PC-9 (cell line): ENCODE data around the gene WNK2. TPM values are rescaled to one million over a fixed set of nuclear protein-coding genes. Genes with fewer than 3 reads are reported as not detected.

Experiments
- Bru-seq: library from RNA; stranded (reverse); fragments of 400-500 nt; gene quantifications from one replicate; lab custom pipeline; 2021; lab: Mats Ljungman, UMichigan
- BruChase-seq, 2 experiments: library from RNA; stranded (reverse); fragments of 400-500 nt; gene quantifications; one replicate each; lab custom pipeline; 2021; lab: Mats Ljungman, UMichigan
- BruUV-seq: library from RNA; stranded (reverse); fragments of 400-500 nt; replicated peaks from 2 replicates; lab custom pipeline; 2021; lab: Mats Ljungman, UMichigan
- CTCF ChIA-PET: fragments of 300-600 bp; sonication (Branson Sonifier 250); formaldehyde crosslinking; loops from one replicate; lab custom pipeline; 2022; ENCODE audit warnings: antibody characterized with exemption; lab: Charles Lee
- POLR2A ChIA-PET: fragments of 300-600 bp; sonication (Branson Sonifier 250); formaldehyde crosslinking; loops from one replicate; lab custom pipeline; 2022; ENCODE audit warnings: antibody characterized with exemption; ENCODE audit not compliant: unreplicated experiment; lab: Charles Lee
- DNase-seq, 2 experiments: peaks; one replicate each; pipeline versions ENCODE4 v3.0.0 to v3.0.0-alpha.2; 2015 to 2022; ENCODE audit warnings: mixed read lengths in 1 of 2
- H2AFZ ChIP-seq: fragments of 200-600 bp; sonication (generic); 2 replicates; pipeline ENCODE4 v1.8.1; 2017; ENCODE audit warnings: antibody characterized with exemption
- H3F3A ChIP-seq: fragments of 200-600 bp; sonication (generic); 2 replicates; pipeline ENCODE4 v1.8.1; 2017; ENCODE audit warnings: antibody characterized with exemption, mild to moderate bottlenecking, low read depth; ENCODE audit not compliant: insufficient read depth
- H3K27ac ChIP-seq: fragments of 200-600 bp; sonication (generic); 2 replicates; pipeline ENCODE4 v1.6.1; 2016; ENCODE audit warnings: mixed run types
- H3K27me3 ChIP-seq: fragments of 200-600 bp; sonication (generic); 2 replicates; pipeline ENCODE4 v1.6.1; 2016; ENCODE audit warnings: low read depth, mixed run types; ENCODE audit not compliant: insufficient read depth
- H3K36me3 ChIP-seq: fragments of 200-600 bp; sonication (generic); 2 replicates; pipeline ENCODE4 v1.6.1; 2016; ENCODE audit warnings: low read depth, mixed run types
- H3K4me1 ChIP-seq: fragments of 200-600 bp; sonication (generic); replicated peaks from 2 replicates; pipeline ENCODE4 v1.6.1; 2016; ENCODE audit warnings: mixed run types; ENCODE audit not compliant: insufficient read depth
- H3K4me2 ChIP-seq: fragments of 200-600 bp; sonication (generic); 2 replicates; pipeline ENCODE4 v1.6.1; 2017; ENCODE audit warnings: mixed run types
- H3K4me3 ChIP-seq: fragments of 200-600 bp; sonication (generic); 2 replicates; pipeline ENCODE4 v1.6.1; 2016; ENCODE audit warnings: mixed run types
- H3K79me2 ChIP-seq: fragments of 200-600 bp; sonication (generic); 2 replicates; pipeline ENCODE4 v1.6.1; 2017; ENCODE audit warnings: low read depth, mixed run types
- H3K9me2 ChIP-seq: fragments of 200-600 bp; sonication (generic); 2 replicates; pipeline ENCODE4 v1.8.1; 2017; ENCODE audit warnings: mild to moderate bottlenecking; ENCODE audit not compliant: insufficient read depth
- H3K9me3 ChIP-seq: fragments of 200-600 bp; sonication (generic); 2 replicates; pipeline ENCODE4 v1.8.1; 2016; ENCODE audit warnings: low read depth; ENCODE audit not compliant: insufficient read depth
- H4K20me1 ChIP-seq: fragments of 200-600 bp; sonication (generic); 2 replicates; pipeline ENCODE4 v1.8.1; 2017; ENCODE audit not compliant: insufficient read depth
- CTCF ChIP-seq: fragments of 200-600 bp; sonication (generic); conservative IDR thresholded peaks from 2 replicates; pipeline ENCODE4 v1.6.1; 2017; ENCODE audit warnings: mixed run types, antibody characterized with exemption, mild to moderate bottlenecking, moderate library complexity
- EZH2 ChIP-seq: fragments of 200-600 bp; sonication (generic); IDR thresholded peaks from 2 replicates; pipeline ENCODE4 v1.8.0; 2017; ENCODE audit warnings: antibody characterized with exemption, low read depth
- intact Hi-C: fragments of 100-400 bp; cut with micrococcal nuclease; formaldehyde crosslinking; loops from one replicate; pipeline ENCODE4 v1.10.0; 2022; ENCODE audit not compliant: unreplicated experiment
- long read RNA-seq: library from polyadenylated mRNA; stranded (forward); transcript quantifications from one replicate; pipeline ENCODE4 v2.0.0, GENCODE V29; 2022
- total RNA-seq: library from RNA; stranded (reverse); gene quantifications from 2 replicates; pipeline ENCODE4 v1.2.3, GENCODE V29; 2021

The WNK2 gene
- total RNA-seq (44.6 and 61.3 TPM in 2 replicates), Bru-seq, nascent RNA (percentile 55 among the genes with signal in this experiment), BruChase-seq, experiment 1, labeled RNA remaining after a 2-hour chase (percentile 59 among the genes with signal in this experiment), BruChase-seq, experiment 2, labeled RNA remaining after a 6-hour chase (percentile 65 among the genes with signal in this experiment)
- long read RNA-seq, partial matches to known transcripts, result 9 of 24 reads
- long read RNA-seq, other reads (novel, unspliced or antisense), result 10 of 24 reads

DNA sequence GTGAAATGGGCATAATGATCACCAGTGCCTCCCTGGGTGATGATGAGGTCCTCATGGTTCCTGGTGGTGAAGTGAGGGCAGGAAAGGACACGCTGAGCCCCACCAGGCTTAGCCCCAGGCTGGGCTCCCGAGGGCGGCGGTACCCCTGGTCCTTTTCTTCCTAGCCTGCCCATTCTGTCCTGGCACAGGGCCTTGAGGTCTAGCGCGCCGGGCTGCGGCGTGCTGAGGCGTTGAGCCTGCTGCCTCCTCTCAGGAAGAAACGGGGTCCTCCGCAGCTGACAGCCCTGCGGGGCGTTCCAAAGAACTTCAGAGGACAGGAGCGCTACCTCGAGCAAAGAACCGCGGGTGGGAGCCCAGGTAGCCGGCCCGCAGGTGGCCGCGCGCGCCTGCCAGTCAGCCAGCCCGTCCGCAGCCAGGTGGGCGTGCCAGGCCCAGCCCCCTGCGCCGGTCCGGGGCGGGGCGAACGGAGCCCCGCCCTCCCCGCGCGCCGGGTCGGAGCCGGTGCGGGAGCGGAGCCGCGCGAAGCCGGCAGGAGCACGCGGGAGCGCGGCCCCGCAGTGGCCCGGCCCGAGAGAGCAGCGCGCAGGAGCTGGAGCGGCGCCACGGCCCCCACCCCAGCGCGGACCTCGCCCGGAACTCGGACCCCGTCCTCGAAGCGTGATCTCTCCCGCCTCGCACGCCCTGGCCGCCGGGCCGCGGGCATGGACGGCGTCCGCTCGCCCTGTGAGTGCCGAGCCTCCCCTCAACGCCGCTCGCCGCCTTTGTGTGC, at the start of gene WNK2:
WNK2 (plus strand) TSS at position 477 of the 769 bp plus-strand sequence. CDS start 791 bp downstream, outside the sequence.
- H3K27ac ChIP-seq, result no peak within 1 kb of the TSS
- no peaks in the 10 kb centered on the region for H3K27me3 ChIP-seq
- peak in 1 of 2 experiments; percentile 79 for DNase-seq
- no peaks in the 10 kb centered on the region for H3K9me3 ChIP-seq
- peaks cover 14% of the 10 kb centered on the region; the same call in 1 of the 2 replicates for H3K79me2 ChIP-seq
- no peaks in the 10 kb centered on the region for H3K9me2 ChIP-seq
- H3F3A ChIP-seq, result 0 out of 2 replicates have a peak, but pooled peaks cover 2% of the 10 kb centered on the region
- intact Hi-C loops, result loop anchor here (5.0 kb wide), 1 partner anchor 38 kb away; no protein-coding TSS in a partner anchor
- no peaks in the 10 kb centered on the region for H3K36me3 ChIP-seq
- peak within 1 kb of the TSS; percentile 87 for H2AFZ ChIP-seq
- TSS peak; percentile 22 for BruUV-seq
- ChIA-PET CTCF (no interaction called here), POLR2A (no interaction called here)
- peak within 1 kb of the TSS; percentile 74 for H3K4me3 ChIP-seq
- peaks cover 8% of the 10 kb centered on the region; the same call in 1 of the 2 replicates for H3K4me1 ChIP-seq
- no peaks in the 10 kb centered on the region for H4K20me1 ChIP-seq
- TF ChIP-seq CTCF, result no peak
- no peak for TF ChIP-seq EZH2
- peak within 1 kb of the TSS; percentile 98 for H3K4me2 ChIP-seq

GRCh38 chr9:93134740-93135444, 49.0 kb upstream of the WNK2 start:
- Histone ChIP-seq H3K36me3 (no peaks in the 10 kb centered on the region), H3K27me3 (no peaks in the 10 kb centered on the region), H3K4me2 (peak overlapping the region; percentile 82), H3F3A (peaks cover 3% of the 10 kb centered on the region; the same call in 1 of the 2 replicates), H3K9me3 (no peaks in the 10 kb centered on the region), H2AFZ (peak overlapping the region; percentile 85), H3K4me3 (peak overlapping the region; percentile 88), H3K27ac (peak overlapping the region; percentile 38; the same call in 1 of the 2 replicates), H3K4me1 (peaks cover 26% of the 10 kb centered on the region), H3K9me2 (no peaks in the 10 kb centered on the region), H3K79me2 (peaks cover 41% of the 10 kb centered on the region), H4K20me1 (peaks cover 27% of the 10 kb centered on the region)
- POLR2A ChIA-PET, result interaction anchor here (0.6 kb wide), 1 partner anchor 343 kb away, joined by 4 read pairs; no protein-coding TSS in a partner anchor
- CTCF ChIA-PET, result interaction anchor here (0.6 kb wide), 1 partner anchor 27 kb away, joined by 3 read pairs; no protein-coding TSS in a partner anchor
- TF ChIP-seq EZH2 (no peak), CTCF (no peak)
- BruUV-seq, result no TSS peak
- DNase-seq, result no peak
- intact Hi-C loops, result loop anchor here (5.0 kb wide), 1 partner anchor 442 kb away; the partner anchor contains the start of gene PHF2

DNA sequence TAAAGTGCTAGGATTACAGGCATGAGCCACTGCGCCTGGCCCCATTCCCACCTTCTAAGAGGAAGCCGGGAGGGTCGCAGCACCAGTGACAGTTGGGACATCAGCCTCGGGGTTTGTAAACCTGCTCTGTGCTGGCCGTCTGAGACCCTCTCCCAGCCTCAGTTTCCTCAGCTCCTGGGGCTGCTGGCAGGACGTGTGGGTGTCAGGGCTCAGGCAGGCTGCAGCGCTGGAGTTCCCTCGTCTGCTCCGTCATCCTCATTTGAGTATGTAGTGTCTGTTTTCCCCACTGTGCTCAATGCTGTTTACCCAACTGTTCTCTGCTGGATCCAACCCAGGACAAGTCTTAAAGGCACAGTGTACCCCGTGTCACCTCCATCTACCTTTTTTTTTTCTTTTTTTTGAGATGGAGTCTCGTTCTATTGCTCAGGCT, 47.9 kb upstream of the WNK2 start:
- intact Hi-C loops, result no loop called here
- Histone ChIP-seq H3K4me2 (no peak overlapping the region), H4K20me1 (peaks cover 21% of the 10 kb centered on the region), H3K27me3 (no peaks in the 10 kb centered on the region), H3K4me3 (no peak overlapping the region), H2AFZ (no peak overlapping the region), H3K9me2 (no peaks in the 10 kb centered on the region), H3K27ac (no peak overlapping the region), H3K36me3 (no peaks in the 10 kb centered on the region), H3K79me2 (peaks cover 29% of the 10 kb centered on the region), H3K4me1 (peaks cover 29% of the 10 kb centered on the region), H3F3A (peaks cover 6% of the 10 kb centered on the region; the same call in 1 of the 2 replicates), H3K9me3 (no peaks in the 10 kb centered on the region)
- TF ChIP-seq CTCF (no peak), EZH2 (no peak)
- ChIA-PET POLR2A (interaction anchor here (0.6 kb wide), 1 partner anchor 139 kb away, joined by 6 read pairs; no protein-coding TSS in a partner anchor), CTCF (no interaction called here)
- DNase-seq, result no peak
- no TSS peak for BruUV-seq
